Measurements from ENCODE around the gene AQP2. TPM values are rescaled to one million over a fixed set of nuclear protein-coding genes. Genes with fewer than 3 reads are reported as not detected.

AQP2 gene, protein sequence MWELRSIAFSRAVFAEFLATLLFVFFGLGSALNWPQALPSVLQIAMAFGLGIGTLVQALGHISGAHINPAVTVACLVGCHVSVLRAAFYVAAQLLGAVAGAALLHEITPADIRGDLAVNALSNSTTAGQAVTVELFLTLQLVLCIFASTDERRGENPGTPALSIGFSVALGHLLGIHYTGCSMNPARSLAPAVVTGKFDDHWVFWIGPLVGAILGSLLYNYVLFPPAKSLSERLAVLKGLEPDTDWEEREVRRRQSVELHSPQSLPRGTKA
- total RNA-seq, result not detected in 2 replicates

DNA sequence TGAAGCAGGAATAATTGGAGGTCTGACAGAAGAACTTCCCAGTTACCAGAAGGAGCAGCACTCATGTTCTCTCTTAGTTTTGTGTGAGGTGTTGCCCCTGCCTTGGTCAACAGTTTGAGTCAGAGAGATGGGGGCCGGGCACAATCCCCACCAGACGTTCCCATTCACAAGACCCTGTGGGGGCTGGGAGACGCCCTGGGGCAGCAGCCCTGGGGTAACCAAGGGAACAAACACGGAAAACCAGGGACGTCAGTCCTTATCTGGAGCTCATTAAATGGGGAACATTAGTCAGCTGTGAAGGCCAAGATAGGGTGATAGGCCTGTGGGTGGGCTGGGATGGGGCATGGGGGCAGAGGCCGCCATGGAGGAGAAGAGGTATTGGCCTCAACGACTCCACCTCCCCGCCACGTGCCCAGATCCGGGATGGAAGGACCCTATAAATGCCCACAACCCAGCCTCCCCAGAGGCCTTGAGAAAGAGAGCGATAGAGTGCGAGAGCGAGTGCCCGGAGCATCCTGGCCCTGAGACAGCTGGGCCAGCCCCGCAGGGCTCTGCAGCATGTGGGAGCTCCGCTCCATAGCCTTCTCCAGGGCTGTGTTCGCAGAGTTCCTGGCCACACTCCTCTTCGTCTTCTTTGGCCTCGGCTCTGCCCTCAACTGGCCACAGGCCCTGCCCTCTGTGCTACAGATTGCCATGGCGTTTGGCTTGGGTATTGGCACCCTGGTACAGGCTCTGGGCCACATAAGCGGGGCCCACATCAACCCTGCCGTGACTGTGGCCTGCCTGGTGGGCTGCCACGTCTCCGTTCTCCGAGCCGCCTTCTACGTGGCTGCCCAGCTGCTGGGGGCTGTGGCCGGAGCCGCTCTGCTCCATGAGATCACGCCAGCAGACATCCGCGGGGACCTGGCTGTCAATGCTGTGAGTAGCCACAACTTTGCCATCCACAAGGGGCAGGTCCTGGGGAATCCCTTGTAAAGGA, at the start of gene AQP2:
Gene AQP2, plus strand, starts transcription at position 465 of the 979 bp plus-strand sequence. Its CDS starts 94 bp downstream, at position 559.

DNA sequence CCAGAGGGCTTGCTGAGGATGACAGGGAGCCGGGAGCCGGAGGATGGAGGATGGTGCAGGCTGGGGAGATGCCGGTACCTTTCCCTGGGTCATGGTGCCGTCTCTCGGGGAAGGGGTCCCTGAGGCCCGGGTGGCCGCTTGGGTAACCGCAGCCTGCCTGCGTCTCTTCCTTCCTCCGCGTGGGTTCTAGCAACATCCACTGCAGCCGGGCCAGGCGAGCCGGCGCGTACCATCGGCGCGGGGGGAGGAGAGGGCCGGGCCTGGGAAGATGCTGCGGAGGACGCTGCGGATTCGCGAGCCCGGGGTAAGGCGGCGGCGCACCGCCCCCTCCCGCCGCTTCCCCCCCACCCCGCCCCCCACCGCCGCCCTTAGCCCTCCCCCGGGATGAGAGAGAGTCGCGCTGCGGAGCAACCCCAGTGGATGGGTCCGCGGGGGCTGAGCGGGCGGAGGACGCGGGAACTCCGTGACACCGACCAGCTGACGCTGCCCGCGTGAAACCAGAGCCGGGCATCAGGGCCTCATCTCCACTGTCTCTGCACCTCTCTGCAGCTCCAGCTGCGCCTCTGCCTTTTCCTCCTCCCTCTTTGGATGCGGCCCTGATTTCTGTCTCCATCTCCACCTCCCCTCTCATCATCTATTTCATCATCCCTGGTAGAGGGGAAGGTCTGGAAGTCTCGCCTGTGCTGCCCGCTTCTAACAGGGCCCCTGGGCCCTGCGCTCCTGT, 46.7 kb upstream of the AQP2 start, which contains the start of gene FAIM2:
Gene FAIM2, minus strand, starts transcription at position 201 of the 724 bp plus-strand sequence. Its CDS starts 108 bp downstream, at position 93.

DNA sequence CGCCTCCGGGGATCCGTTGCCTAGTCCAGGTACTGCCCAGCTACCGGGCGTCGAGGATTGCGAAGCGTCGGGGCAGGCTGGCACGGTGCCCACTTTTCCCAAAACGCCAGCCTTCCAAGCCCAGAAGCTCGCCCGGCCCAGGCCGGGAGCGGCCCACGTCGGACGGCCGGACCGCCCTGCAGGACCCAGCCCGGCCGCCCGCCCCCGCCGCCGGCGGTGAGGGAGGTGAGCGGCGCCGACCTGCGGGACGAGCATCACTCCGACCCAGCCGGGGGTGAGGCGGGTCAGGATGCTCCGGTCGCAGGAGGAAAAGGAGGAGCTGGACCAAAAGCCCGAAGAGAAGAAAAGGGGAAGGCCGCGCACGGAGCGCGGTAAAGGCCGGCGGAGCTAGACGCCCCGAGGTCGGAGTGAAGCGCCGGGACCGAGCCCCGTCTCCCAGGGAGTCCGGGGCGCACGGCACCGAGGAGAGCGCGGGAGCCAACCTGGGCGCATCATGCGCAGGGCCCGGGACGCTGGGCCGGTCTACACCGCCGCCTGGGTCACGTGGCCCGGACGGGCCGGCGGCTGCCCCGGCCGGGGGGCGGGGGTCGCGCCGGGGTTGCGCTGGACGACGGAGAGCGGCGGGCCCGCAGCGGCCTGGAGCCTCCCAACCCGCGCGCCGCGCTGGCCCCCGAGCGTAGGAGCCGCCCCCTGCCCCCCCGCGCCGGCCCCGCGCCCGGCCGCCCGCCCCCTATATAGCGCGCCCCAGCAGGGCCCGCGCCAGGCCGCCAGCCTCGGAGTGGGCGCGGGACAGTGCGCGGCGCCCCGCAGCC, 10.8 kb downstream of the AQP2 start, which contains the start of gene AQP5:
Gene AQP5, plus strand, starts transcription at position 762 of the 812 bp plus-strand sequence. CDS start 146 bp downstream, outside the sequence.

GRCh38 chr12:49972641-49973360, 22.3 kb downstream of the AQP2 start, which contains the start of gene AQP6:
Gene AQP6 (plus strand): TSS chr12:49972947. CDS start chr12:49973174, 227 bp downstream.

Other genes starting within 250 kb of the AQP2 start
- 69.8 and 84.1 TPM in 2 replicates for gene FMNL3, start 243.3 kb upstream of the AQP2 start, total RNA-seq
- gene TMBIM6, start 209.2 kb upstream of the AQP2 start, total RNA-seq, result 402 and 473 TPM in 2 replicates
- 22.2 and 29.2 TPM in 2 replicates for gene NCKAP5L, start 122.3 kb upstream of the AQP2 start, total RNA-seq
- 2.4 and 3.3 TPM in 2 replicates for gene BCDIN3D, start 107.6 kb upstream of the AQP2 start, total RNA-seq
- not detected in 2 replicates for gene FAIM2, start 46.8 kb upstream of the AQP2 start, total RNA-seq
- gene AQP5, start 11.1 kb downstream of the AQP2 start, total RNA-seq, result not detected in 2 replicates
- gene AQP6, start 22.2 kb downstream of the AQP2 start, total RNA-seq, result not detected in 2 replicates
- gene RACGAP1, start 74.8 kb downstream of the AQP2 start, total RNA-seq, result 69.0 and 103 TPM in 2 replicates
- 0.27 and 1.1 TPM in 2 replicates for gene ASIC1, start 106.9 kb downstream of the AQP2 start, total RNA-seq
- gene SMARCD1, start 134.6 kb downstream of the AQP2 start, total RNA-seq, result 93.4 and 102 TPM in 2 replicates
- 0.22 TPM in 1 of 2 replicates, not detected in the other for gene GPD1, start 153.3 kb downstream of the AQP2 start, total RNA-seq
- 29.4 and 30.9 TPM in 2 replicates for gene COX14, start 161.5 kb downstream of the AQP2 start, total RNA-seq
- gene CERS5, start 216.6 kb downstream of the AQP2 start, total RNA-seq, result 37.9 and 41.9 TPM in 2 replicates

All from thoracic aorta endothelial cell (primary cell).